Mesendoderm (in vitro differentiated cells): ENCODE measurements around the gene MALAT1. TPM values are rescaled to one million over a fixed set of nuclear protein-coding genes. Genes with fewer than 3 reads are reported as not detected.
"Not testable (repeated sequence)": the region's sequence is repeated elsewhere in the genome, so short reads cannot be mapped to it uniquely, and the experiment has no call there.

ENCODE experiments used
- DNase-seq: peaks from one replicate; pipeline ENCODE4 v3.0.0; 2013
- H2AK5ac ChIP-seq: 2 replicates; pipeline ENCODE4 v1.6.1; 2013; ENCODE audit warnings: low read length, inconsistent platforms
- H2BK120ac ChIP-seq: 2 replicates; pipeline ENCODE4 v1.6.1; 2013; ENCODE audit warnings: low read depth, mild to moderate bottlenecking, low read length, moderate library complexity, mixed read lengths
- H2BK15ac ChIP-seq: replicated peaks from 2 replicates; pipeline ENCODE4 v1.6.1; 2013; ENCODE audit warnings: low read depth, mild to moderate bottlenecking, moderate library complexity
- H2BK5ac ChIP-seq: 2 replicates; pipeline ENCODE4 v1.6.1; 2013; ENCODE audit warnings: low read length, inconsistent platforms
- H3K18ac ChIP-seq: 2 replicates; pipeline ENCODE4 v1.6.1; 2013; ENCODE audit warnings: mild to moderate bottlenecking, low read length, mixed read lengths
- H3K23ac ChIP-seq: one replicate; pipeline ENCODE4 v1.6.1; 2013; ENCODE audit warnings: low read length
- H3K27ac ChIP-seq: 2 replicates; pipeline ENCODE4 v1.5.1; 2013; ENCODE audit warnings: low read depth, mild to moderate bottlenecking, inconsistent platforms, low read length, moderate library complexity
- H3K27me3 ChIP-seq: 2 replicates; pipeline ENCODE4 v1.6.1; 2013; ENCODE audit warnings: low read length, control low read depth, mild to moderate bottlenecking, inconsistent platforms; ENCODE audit not compliant: insufficient read depth, poor library complexity
- H3K36me3 ChIP-seq: 2 replicates; pipeline ENCODE4 v1.6.1; 2013; ENCODE audit warnings: low read length, inconsistent platforms; ENCODE audit not compliant: control insufficient read depth, insufficient read depth
- H3K4ac ChIP-seq: one replicate; pipeline ENCODE4 v1.6.1; 2013; ENCODE audit warnings: low read depth, mild to moderate bottlenecking, low read length, moderate library complexity
- H3K4me1 ChIP-seq: 2 replicates; pipeline ENCODE4 v1.6.1; 2013; ENCODE audit warnings: low read depth, low read length, inconsistent platforms; ENCODE audit not compliant: control insufficient read depth
- H3K4me2 ChIP-seq: 2 replicates; pipeline ENCODE4 v1.6.1; 2013; ENCODE audit warnings: low read length
- H3K4me3 ChIP-seq: 2 replicates; pipeline ENCODE4 v1.5.1; 2013; ENCODE audit warnings: mild to moderate bottlenecking, low read length
- H3K56ac ChIP-seq: one replicate; pipeline ENCODE4 v1.6.1; 2013; ENCODE audit warnings: low read length
- H3K79me1 ChIP-seq: 2 replicates; pipeline ENCODE4 v1.6.1; 2013; ENCODE audit warnings: low read length, inconsistent platforms
- H3K79me2 ChIP-seq: 2 replicates; pipeline ENCODE4 v1.6.1; 2013; ENCODE audit warnings: mild to moderate bottlenecking, low read length; ENCODE audit not compliant: control insufficient read depth, insufficient read depth
- H3K9ac ChIP-seq: 2 replicates; pipeline ENCODE4 v1.6.1; 2013; ENCODE audit warnings: low read length, inconsistent platforms
- H4K5ac ChIP-seq: one replicate; pipeline ENCODE4 v1.6.1; 2013; ENCODE audit warnings: low read length
- H4K8ac ChIP-seq: one replicate; pipeline ENCODE4 v1.6.1; 2013; ENCODE audit warnings: low read depth, mild to moderate bottlenecking, control low read depth, low read length, moderate library complexity
- WGBS: extraction: QIAGEN DNeasy Blood & Tissue Kit; methylation state at CpG from one replicate; pipeline ENCODE4 v1.1.7; 2013; ENCODE audit warnings: low lambda C conversion rate, missing lambda C conversion rate; ENCODE audit not compliant: insufficient coverage; ENCODE audit errors: extremely low coverage; 5-methylcytosine and 5-hydroxymethylcytosine counted together
- polyA plus RNA-seq, 2 experiments: library from polyadenylated mRNA; stranded (reverse); fragments of 200-250 nt; gene quantifications; one replicate each; pipeline ENCODE4 v1.2.3, GENCODE V29; 2013

The MALAT1 gene
- 112 TPM for polyA plus RNA-seq (2013, experiment 1 of 2)
- 116 TPM for polyA plus RNA-seq (2013, experiment 2 of 2)

- 100% methylated on average over 4 of the region's 24 CpGs for WGBS
- H3K79me1 ChIP-seq: peaks cover 5% of the 10 kb centered on the region
- H4K5ac ChIP-seq: peak within 1 kb of the TSS; percentile 36
- H3K36me3 ChIP-seq: peaks cover 6% of the 10 kb centered on the region
- no peaks in the 10 kb centered on the region for H3K27me3 ChIP-seq
- H3K4ac ChIP-seq: peak within 1 kb of the TSS; percentile 100
- H3K79me2 ChIP-seq: peaks cover 44% of the 10 kb centered on the region
- H2BK120ac ChIP-seq: peak within 1 kb of the TSS; percentile 98
- peak within 1 kb of the TSS; percentile 99 for H4K8ac ChIP-seq
- peak within 1 kb of the TSS; percentile 97 for H2AK5ac ChIP-seq
- H3K4me2 ChIP-seq: peak within 1 kb of the TSS; percentile 99
- peak within 1 kb of the TSS; percentile 29 for H3K23ac ChIP-seq
- H3K4me1 ChIP-seq: peaks cover 9% of the 10 kb centered on the region
- H3K9ac ChIP-seq: peak within 1 kb of the TSS; percentile 99
- H2BK5ac ChIP-seq: peak within 1 kb of the TSS; percentile 96
- peak within 1 kb of the TSS; percentile 27 for H2BK15ac ChIP-seq
- H3K4me3 ChIP-seq: peak within 1 kb of the TSS; percentile 94
- H3K27ac ChIP-seq: peak within 1 kb of the TSS; percentile 99
- H3K18ac ChIP-seq: peak within 1 kb of the TSS; percentile 100
- DNase-seq: peak; percentile 96
- H3K56ac ChIP-seq: peak within 1 kb of the TSS; percentile 99
These were observed at the start of gene MALAT1 for GRCh38 chr11:65498977-65499712. Gene MALAT1, plus strand, starts transcription at chr11:65499045.

DNA sequence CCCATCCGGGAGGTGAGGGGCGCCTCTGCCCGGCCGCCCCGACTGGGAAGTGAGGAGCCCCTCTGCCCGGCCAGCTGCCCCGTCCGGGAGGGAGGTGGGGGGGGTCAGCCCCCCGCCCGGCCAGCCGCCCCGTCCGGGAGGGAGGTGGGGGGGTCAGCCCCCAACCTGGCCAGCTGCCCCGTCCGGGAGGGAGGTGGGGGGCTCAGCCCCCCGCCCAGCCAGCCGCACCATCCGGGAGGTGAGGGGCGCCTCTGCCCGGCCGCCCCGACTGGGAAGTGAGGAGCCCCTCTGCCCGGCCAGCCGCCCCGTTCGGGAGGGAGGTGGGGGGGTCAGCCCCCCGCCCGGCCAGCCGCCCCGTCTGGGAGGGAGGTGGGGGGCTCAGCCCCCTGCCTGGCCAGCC, 47.5 kb upstream of the MALAT1 start:
- DNase-seq, H4K8ac ChIP-seq, H3K27ac ChIP-seq, H3K4me3 ChIP-seq, H3K4me2 ChIP-seq, H3K56ac ChIP-seq, H3K9ac ChIP-seq, H2AK5ac ChIP-seq, H4K5ac ChIP-seq, H3K36me3 ChIP-seq, H3K18ac ChIP-seq, H2BK15ac ChIP-seq, H2BK5ac ChIP-seq, H3K79me1 ChIP-seq, H3K4ac ChIP-seq, H3K79me2 ChIP-seq, H3K27me3 ChIP-seq, H3K23ac ChIP-seq, H3K4me1 ChIP-seq, H2BK120ac ChIP-seq: not testable (repeated sequence)
- WGBS: no CpG with 5 or more reads among the region's 30 CpGs

DNA sequence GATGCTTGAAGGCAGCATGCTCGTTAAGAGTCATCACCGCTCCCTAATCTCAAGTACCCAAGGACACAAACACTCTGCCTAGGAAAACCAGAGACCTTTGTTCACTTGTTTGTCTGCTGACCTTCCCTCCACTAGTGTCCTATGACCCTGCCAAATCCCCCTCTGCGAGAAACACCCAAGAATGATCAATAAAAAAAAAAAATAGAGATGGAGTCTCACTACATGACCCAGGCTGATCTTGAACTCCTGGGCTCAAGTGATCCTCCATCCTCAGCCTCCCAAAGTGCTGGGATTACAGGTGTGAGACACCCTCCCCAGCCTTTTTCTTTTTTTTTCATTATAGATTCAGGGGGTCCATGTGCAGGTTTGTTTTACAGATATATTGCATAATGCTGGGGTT, 46.6 kb upstream of the MALAT1 start:
- not testable (repeated sequence) for H3K23ac ChIP-seq, H3K56ac ChIP-seq, H3K4me2 ChIP-seq, H3K18ac ChIP-seq, H3K27me3 ChIP-seq, H3K27ac ChIP-seq, H3K36me3 ChIP-seq, H3K4me3 ChIP-seq, H3K79me2 ChIP-seq, H2BK15ac ChIP-seq, H2AK5ac ChIP-seq, H3K9ac ChIP-seq, H3K79me1 ChIP-seq, DNase-seq, H4K5ac ChIP-seq, H3K4ac ChIP-seq, H4K8ac ChIP-seq, H2BK5ac ChIP-seq, H2BK120ac ChIP-seq, H3K4me1 ChIP-seq
- WGBS: no CpG with 5 or more reads among the region's 3 CpGs

DNA sequence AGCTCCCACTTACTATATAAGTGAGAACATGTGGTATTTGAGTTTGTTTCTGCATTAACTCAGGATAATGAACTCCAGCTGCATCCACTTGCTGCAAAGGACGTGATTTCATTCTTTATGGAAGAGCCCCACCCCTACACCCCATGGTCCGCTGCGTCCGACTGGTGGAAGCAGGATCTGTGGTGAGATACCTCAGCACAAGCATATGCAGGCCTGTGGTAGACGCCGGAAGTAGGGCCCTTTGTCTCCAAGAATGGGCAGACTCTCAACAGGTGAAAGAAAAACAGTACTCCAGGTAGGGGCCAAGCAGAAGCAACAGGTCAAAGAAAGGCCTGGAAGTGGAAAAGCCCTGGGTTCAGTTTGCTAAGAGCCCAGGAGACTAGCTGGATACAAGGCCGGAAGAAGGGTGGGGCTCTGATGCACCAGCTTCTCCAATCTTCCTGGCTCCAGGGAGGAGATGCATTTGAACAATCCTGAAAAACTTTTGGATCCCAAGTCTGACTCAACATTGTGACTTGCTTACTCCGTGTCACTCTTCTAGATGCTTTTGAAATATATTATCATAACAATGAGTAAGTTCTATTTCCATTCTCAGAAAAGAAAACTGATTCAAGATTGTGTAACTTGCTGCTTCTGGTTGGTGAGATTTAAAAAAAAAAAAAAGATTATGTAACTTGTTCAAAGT, 45.9 kb upstream of the MALAT1 start:
- no peak overlapping the region for H3K18ac ChIP-seq
- no peak overlapping the region for H3K4me2 ChIP-seq
- DNase-seq: no peak
- H3K4ac ChIP-seq: no peak overlapping the region
- H2BK5ac ChIP-seq: no peak overlapping the region
- no peak overlapping the region for H3K56ac ChIP-seq
- H3K79me2 ChIP-seq: no peaks in the 10 kb centered on the region
- H3K9ac ChIP-seq: no peak overlapping the region
- H3K36me3 ChIP-seq: no peaks in the 10 kb centered on the region
- H2BK120ac ChIP-seq: no peak overlapping the region
- H2AK5ac ChIP-seq: no peak overlapping the region
- no peak overlapping the region for H3K27ac ChIP-seq
- H3K4me1 ChIP-seq: peaks cover 4% of the 10 kb centered on the region
- whole genome bisulfite sequencing: no CpG with 5 or more reads among the region's 8 CpGs
- no peaks in the 10 kb centered on the region for H3K27me3 ChIP-seq
- H4K8ac ChIP-seq: no peak overlapping the region
- H3K23ac ChIP-seq: no peak overlapping the region
- no peak overlapping the region for H3K4me3 ChIP-seq
- no peak overlapping the region for H2BK15ac ChIP-seq
- no peaks in the 10 kb centered on the region for H3K79me1 ChIP-seq
- H4K5ac ChIP-seq: no peak overlapping the region

DNA sequence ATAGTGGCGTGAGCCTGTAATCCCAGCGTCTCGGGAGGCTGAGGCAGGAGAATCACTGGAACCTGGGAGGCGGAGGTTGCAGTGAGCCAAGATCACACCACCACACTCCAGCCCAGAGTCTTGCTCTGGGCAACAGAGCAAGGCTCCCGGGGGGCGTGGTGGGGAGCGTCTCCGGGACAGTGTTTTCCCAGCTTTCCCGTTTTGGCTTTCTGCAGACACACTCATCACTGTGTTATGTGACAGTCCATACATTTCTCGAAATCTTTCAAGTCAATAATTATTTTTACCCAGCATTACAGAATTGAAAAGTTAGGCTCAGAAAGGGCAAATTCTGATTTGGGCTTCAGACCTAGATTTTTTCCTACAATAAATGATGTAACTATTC, 44.5 kb upstream of the MALAT1 start:
- Histone ChIP-seq H3K27ac (no peak overlapping the region), H2BK15ac (no peak overlapping the region), H3K23ac (no peak overlapping the region), H3K9ac (no peak overlapping the region), H3K36me3 (no peaks in the 10 kb centered on the region), H2BK120ac (no peak overlapping the region), H2AK5ac (no peak overlapping the region), H3K79me1 (no peaks in the 10 kb centered on the region), H3K18ac (no peak overlapping the region), H3K27me3 (peaks cover 2% of the 10 kb centered on the region), H3K4me3 (no peak overlapping the region), H2BK5ac (no peak overlapping the region), H3K4me1 (no peaks in the 10 kb centered on the region), H3K79me2 (no peaks in the 10 kb centered on the region), H3K4me2 (no peak overlapping the region), H3K56ac (no peak overlapping the region), H4K8ac (no peak overlapping the region), H4K5ac (no peak overlapping the region), H3K4ac (no peak overlapping the region)
- no CpG with 5 or more reads among the region's 10 CpGs for WGBS
- DNase-seq: no peak
